ENCODE data around the gene MRGPRD.
"Not testable (repeated sequence)": the region's sequence is repeated elsewhere in the genome, so short reads cannot be mapped to it uniquely, and the experiment has no call there.

The MRGPRD gene

DNA sequence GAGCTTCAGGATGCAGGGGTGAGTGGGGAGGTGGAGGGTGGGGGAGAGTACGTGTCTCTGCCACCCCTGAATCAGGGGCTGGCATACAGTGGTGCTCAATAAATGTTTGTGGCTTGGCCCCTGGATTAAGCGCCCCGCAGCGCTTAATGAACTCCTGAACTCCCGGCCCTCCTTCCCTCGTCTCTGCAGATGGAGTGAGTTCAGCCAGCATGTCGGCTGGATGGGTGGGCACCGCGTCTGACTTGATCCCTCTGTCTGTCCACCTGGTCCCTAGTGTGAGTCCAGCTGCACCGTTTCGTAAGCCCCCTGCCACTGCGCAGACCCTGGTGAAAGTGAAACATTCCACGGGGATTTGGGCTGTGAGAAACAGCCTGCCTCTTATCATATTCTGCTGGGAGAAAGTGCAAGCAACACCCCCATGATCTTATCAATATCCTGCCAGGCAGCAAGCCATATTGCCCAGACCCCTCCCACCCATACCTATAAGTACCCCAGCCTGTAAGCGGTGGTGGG lies 12.0 kb upstream of the MRGPRD start:
- no peak for DNase-seq

DNA sequence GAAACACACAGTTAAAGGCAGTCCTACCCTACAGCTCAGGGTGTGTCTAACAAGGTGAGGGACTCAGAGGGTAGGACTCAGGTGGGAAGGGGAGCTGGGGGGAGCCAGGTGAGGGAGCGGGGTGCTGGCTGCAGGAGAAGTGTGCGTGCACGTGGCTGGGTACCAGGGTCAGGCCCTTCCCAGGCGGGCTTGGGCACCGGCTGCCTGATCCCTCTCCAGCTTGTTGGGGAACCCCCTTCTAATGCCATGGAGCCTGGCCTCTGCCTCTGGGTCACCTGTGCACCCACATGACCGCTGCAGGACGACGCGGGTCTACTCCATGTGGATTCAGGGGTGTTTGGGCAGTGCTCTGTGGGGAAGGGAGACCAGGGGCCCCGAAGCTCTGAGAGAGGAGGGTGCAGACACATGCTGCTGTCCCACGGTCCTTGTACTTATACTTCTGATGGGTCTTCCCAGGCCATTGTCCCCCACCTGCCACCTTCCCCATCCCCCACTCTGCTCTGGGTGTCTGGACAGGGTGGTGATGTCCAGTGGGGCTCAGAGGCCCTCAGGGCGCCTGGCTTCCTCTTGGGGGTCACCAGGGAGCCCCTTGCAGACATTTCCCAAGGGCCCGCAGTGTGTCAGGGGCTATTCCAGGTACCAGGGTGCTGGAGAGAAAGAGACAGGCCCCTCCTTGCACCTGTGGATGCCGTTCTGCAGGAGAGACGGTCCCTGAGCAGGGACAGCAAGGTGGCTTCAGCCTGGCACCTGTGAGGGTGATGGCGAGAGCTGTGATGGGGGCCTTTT lies 10.4 kb upstream of the MRGPRD start:
- DNase-seq, result no peak

DNA sequence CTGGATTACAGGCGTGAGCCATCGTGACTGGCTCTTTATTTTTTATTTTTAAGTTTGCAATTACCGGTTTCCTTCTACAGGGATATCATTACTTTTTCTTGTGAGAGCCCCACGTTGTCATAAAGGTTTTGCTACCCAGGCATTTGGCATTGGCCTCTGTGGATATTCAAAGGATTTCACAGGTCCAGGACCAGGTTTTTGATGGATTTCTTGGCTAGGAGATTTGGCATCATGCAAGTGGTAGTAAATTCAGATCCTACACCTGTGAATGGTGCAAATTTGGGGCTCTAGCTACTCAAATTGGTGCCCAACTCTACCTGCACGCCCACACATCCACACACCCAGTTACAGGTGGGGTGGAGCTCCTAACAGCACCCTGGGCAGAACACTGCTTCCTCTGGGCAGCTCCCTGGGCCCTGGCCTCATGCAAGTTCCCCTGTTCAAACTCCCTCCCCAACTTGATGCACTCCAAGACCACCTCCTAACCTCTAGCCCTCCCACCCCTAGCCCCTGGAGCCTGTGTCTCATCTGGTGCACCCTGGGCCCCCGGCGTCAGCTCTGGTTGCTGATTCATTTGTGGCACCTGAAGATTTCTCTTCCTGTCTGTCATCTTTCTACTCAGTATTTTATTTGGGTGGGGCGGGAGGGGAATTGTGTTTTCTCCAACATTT lies 9.3 kb upstream of the MRGPRD start:
- DNase-seq, result no peak

DNA sequence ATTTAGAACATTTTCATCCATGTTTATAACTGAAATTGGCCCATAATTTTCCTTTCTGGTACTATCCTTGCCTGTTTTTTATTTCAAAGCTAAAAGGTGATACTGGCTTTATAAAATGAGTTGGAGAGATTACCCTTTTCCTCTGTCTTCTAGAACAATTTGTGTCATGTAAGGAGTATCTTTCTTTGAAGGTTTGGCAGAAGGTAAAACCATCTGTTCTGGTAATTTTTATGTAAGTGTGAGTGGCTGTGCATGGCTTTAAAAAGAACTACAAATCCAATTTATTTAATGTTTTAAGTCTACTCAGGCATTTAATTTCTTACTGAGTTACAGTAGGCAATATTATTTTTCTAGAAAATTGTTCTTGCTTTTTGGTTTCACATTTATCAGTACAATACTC lies 7.7 kb upstream of the MRGPRD start:
- no peak for DNase-seq

DNA sequence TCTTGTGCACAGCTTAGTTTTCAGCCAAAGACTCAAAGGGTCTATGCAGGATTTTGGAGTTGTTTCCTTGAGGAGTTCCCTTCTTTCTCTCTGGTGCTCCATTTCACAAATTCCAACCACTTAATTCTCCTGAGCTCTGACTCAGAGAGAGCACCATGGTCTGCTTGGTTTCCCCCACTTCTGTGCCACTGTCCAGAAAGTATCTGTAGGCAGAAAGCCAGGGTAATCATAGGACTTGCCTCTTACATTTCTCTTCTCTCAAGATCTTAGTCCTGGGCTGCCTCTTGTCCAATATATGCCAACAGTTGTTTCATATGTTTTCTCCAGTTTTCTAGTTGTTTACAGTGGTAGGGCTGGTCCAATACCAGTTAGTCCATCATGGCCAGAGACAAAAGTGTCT lies 6.4 kb upstream of the MRGPRD start:
- DNase-seq, result no peak

DNA sequence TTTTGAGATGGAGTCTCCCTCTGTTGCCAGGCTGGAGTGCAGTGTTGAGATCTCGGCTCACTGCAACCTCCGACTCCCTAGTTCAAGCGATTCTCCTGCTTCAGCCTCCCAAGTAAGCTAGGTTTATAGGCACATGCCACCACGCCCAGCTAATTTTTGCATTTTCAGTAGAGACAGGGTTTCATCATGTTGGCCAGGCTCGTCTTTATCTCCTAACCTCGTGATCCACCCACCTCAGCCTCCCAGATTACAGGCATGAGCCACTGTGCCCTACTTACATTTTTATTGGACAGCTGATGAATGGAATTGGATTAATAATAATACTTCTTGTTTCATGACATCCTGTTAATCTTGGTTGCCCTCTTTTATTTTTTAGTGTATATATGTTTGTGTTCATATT lies 3.0 kb upstream of the MRGPRD start:
- DNase-seq, result no peak

DNA sequence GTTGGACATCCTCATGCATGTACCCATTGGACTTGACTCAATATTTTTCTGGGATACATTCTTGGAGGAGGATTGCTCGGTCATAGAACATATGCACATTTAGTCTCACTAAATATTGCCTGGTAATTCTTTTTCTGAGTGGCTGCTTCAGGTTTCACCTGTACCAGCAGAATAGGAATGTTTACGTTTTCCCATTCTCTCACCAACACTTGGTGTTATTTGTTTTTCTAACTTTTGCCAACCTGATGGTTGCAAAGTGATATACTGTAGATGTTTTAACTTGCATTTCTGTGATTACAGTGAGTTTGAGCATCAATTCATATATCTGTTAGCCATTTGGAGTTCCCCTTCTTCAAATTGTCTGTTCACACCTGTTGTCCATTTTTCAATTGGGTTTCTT lies 1.3 kb upstream of the MRGPRD start:
- DNase-seq, result no peak

DNA sequence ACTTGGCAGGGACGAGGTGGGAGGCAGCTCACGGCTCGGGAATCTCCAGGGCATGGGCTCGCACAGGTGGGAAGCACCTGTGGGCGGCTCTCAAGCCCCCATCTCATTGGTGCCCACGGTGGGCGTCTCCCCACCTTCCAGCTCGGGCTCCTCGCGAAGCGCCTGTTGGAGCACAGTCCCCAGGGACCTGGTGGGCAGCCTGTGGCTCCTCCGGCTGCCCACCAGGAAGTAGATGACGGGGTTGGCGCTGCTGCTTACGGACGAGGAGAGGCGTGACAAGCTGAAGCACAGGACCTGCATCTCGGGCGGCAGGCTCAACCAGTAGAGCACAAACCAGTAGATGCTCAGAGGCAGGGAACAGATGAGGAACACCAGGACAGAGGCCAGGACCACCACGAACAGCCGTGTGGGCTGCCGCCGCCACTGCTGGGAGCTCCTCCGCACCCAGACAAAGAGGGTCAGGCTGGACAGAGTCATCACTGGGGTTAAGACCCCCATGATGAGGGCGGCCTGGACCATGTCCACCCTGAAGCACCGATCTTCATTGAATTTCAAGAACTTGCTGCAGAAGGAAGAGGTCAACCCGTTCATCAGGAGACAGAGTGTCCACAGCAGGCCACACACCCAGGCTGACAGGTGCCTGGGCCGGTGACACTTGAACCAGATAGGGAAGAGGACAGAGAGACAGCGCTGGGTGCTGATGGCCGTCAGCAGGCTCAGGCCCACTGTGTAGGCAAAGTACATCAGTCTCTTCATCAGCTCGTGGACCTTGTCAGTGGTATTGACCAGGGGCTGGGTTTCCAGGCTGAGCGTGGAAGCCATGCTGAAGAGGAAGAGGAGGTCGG lies 633 bp downstream of the MRGPRD start:
- no peak for DNase-seq

DNA sequence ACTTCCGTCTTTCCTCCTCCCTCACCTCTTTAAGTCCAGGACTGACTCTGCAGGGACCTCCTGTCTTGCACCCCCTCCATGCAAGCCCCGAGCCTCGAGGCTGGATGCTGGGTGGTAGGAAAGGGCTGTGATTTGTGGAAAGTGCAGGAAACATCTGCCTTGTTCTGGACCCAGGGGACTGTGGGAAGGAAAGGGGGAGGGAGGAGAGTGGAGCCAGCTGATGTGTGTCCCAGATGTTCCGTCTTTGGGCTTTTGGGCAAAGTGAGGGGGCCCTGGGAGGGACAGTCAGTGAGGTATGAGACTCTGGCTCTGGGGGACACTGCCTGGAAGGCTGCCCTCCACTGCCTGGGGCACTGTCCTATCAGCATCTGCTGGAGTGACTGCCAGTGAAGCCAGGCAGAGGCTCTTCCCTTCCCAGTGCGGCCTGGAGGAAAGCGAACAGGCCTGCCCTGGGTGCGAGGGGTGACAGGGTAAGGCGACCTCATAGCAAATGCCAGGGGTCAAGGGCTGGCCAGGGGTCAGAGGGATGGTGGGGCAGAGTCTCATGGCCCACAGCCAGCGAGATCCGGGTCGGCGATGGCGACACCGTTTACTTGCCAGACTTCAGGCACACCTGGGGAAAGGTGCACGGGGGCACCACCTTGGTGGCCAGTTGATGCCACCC lies 1.7 kb downstream of the MRGPRD start:
- no peak for DNase-seq

DNA sequence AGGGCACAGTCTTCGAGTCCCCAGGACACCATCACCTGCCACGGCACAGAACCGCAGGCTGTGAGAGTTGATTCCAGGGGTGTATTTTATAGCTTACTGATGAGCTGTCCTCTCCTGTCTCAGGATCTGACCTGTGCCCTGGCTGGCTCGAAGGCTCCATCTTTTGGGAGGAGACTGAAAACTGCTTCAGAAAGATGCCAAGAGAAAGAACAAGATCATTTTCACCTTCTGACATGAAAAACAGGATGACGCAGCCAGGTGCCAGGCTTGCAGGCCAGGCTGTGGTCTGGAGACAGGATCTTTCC lies 2.2 kb downstream of the MRGPRD start:
- no peak for DNase-seq

DNA sequence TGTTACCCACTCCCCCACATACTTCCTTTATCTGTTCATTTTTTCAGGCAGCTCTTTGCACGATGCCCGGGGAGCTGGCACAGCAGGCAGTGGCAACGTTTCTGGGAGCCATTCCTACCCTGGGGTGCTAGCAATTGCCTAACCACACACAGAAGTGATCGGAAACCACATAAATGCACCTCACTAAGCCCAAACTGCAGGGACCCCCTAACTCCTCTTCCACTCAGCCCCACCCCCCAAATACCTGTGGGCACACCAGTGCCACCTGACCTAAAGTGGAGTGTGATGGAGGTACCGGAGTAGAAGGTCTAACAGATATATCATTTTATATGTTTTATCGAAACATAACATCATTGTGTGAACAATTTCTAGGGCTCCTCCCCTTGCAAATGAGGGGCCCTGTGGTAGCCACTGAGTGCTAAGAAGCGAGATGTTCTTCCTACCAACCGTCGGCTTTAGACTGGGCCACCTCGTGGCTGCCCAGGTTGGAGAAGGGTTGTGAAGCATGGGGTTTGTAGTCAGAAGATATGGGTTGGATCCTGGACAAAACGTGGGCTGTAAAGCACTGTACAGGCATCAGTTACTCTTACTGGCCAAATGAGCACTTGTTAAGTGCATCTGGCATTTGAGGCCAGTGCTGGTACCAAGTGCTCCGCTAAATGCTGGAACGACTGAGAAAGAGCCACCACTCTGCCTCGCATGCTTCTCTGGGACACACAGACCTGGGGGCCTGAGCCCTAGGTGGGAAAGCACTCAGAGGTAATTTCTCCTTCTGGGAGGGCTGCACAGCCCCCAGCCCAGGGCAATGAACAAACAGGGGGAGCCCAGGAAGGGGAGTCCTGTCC lies 2.8 kb downstream of the MRGPRD start:
- DNase-seq, result no peak

DNA sequence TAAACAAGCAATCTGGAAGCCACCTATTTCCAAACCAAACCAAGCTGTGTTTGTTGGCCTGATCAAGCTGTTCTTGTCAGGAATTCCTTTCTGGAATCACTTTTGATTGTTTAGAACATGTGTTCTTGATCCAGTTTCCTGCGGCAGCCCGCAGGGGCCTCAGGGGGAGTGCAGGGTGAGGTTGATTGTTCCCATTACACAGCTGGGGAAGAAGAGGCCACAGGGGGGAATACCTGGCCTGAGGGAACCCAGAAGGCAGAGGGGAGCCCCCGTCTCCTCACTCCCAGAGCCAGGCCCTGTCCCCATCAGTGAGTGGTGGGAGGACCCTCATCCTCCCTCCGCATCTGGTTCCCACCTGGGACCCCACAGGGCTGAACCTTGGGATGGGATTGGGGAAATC lies 4.2 kb downstream of the MRGPRD start:
- DNase-seq, result no peak

DNA sequence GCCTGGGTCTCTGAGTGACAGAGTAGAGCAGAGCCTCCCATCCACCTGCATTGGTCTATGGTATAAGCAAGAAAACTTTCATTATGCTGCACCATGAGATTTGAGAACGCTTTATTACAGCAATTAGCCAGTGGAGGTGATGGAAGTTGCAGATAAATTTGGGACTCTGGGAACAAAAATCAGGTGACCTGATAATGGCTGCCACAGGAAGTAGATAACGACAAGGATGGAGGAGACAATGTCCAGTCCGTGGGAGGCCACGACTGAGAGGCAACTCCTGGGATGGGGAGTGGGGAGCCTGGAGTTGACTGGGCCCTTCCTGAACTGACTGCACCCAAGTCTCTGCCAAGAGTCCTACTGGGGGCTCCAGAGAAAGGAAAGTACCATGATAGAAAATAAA lies 4.7 kb downstream of the MRGPRD start:
- DNase-seq, result no peak

DNA sequence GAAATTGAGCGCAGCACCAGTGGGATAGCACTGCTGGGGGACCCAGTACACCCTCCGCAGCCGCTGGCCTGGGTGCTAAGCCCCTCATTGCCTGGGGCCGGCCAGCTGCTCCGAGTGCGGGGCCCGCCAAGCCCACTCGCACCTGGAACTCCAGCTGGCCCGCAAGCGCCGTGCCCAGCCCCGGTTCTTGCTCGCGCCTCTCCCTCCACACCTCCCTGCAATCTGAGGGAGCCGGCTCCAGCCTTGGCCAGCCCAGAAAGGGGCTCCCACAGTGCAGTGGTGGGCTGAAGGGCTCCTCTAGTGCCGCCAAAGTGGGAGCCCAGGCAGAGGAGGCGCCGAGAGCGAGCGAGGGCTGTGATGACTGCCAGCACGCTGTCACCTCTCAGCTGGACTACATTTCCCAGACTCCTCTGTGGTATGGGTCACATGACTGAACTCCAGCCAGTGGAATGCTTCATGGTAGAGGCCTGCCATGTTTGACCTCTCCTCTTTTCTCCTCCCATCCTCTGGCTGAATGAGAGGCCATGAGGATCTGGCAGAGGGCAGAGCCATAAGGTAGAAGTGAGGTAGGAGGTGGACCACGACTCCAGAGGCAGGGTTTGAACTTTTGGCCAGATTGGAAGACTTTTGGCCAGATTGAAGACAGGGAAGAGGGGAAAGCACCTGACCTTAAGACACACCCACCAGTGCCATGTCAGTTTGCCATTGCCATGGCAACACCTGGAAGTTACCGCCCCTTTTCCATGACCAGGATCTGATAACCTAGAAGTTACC lies 6.2 kb downstream of the MRGPRD start:
- DNase-seq, result no peak

DNA sequence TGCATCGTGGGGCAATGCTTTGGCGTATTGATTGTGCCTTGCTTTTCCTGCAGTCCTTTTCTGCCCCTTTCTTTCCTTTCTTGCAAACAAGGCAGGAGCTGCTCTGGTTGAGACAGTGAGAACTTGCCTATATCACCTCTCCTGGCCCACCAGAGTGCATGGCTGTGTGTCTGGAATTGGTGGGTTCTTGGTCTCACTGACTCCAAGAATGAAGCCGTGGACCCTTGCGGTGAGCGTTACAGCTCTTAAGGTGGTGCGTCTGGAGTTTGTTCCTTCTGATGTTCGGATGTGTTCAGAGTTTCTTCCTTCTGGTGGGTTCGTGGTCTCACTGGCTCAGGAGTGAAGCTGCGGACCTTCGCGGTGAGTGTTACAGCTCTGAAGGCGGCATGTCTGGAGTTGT lies 7.1 kb downstream of the MRGPRD start:
- DNase-seq, result not testable (repeated sequence)

DNA sequence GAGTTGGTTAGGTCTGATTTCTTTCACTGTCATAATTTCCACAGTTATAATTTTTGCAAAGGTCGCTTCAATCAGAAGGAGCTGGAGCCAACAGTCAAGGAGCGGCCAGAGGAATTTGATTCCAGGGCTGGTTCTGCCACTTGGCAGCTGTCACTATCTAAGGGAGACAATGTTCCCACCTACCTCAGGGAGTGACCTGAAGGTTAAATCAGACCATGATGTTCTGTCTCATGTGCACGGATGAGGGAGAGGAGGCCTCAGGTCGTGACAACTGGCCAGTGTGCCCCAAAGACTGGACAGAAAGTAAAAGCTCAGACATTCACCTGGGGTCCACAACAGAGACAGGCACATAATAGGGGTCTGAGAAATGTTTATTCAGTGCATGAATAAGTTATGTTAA lies 7.6 kb downstream of the MRGPRD start:
- DNase-seq, result no peak

DNA sequence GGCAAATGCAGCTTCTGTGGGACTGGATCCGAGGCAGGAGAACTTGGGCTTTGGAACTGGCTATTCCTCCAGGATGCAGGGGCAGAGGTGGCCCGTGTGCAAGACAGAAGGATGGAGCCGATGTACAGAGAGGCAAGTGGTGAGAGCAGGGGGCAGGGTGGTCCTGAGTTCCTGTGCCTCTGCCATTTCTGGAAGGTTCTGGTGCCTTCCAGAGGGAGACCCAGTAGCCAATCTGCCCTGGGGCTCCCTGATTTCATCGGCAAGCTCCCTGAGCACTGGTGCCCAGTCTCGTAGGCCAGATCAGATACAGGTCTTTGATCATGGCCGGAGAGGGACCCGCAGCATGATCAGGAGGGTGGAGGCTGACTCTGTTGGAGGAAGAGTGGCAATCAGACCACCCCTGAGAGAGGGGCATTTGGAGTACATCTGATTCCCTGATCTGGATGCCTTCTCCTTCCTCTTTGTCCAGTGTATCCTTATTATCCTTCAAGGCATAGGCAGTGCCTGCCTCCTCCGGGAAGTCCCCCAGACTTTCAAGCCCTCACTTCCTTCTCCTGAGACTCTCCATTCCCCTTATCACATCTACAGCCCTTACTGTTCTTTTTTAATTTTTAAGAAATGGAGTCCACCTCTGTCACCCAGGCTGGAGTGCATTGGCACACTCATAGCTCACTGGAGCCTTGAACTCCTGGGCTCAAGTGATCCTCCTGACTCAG lies 9.7 kb downstream of the MRGPRD start:
- no peak for DNase-seq

DNA sequence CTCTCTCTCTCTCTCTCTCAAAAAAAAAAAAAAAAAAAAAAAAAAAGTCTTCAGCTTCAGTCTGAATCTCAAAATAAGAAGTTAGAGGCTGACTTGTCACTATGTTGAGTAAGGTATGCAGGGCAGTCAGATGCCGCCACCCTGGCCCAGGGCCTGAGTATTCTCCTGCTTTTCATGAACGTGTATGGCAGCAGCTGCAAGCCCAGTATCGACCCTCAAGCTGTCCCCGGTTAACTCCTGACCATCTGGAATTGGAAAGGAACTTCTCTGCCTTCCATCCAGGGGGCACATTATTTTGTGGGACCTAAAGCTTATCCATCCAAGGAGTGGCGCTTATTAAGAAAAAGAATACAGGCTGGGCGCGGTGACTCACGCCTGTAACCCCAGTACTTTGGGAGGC lies 11.4 kb downstream of the MRGPRD start:
- DNase-seq, result no peak

DNA sequence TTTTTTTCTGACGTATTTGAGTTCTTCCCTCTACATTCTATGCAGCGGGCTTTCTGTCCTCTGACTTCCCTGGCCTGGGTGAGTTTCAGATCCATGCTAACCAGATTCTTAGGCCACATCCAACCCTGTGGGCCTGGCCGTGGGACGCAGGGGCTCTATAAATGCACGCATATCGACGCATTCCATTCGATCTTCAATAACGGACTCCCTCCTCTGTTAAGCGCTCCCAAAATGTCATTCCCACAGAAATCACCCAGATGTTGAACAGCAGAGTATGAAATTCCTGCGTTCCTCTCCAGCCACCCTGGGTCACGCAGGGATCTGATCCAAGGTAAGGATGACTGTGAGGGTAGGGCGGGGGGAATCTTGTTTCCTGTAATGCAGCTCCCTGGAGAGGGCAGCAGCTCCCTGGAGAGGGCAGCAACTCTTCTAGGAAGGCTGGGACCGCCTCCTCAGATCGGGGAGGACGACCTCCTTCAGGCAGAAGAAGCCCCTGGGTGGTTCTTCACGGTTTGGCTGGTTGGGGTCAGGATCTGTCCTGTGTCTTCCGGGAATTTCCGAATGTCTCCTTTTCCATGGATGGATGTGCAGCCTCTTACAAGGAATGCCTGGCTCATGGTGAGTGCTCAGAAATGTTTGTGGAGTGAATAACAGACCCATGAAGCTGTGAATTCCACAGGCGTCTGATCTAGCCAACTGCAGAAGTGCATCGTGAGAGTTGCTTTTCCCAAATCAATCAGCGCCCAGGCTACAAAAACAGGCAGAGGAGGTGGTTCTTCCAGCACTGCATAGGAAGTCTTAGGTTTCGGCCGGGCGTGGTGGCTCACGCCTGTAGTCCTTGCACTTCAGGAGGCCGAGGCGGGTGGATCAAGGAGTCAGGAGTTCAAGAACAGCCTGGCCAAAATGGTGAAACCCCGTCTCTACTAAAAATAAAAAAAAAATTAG lies 12.2 kb downstream of the MRGPRD start:
- no peak for DNase-seq
